Epithelial cell of proximal tubule (primary cell): ENCODE results near the gene PIM3. TPM values are rescaled to one million over a fixed set of nuclear protein-coding genes. Genes with fewer than 3 reads are reported as not detected.
A peak's percentile ranks its signal among the peaks of the same experiment; 100 is the strongest.

Experiments used
- DNase-seq: peaks from one replicate; pipeline ENCODE4 v3.0.0-alpha.2; 2011; ENCODE audit warnings: low read depth
- H3K4me3 ChIP-seq: 2 replicates; pipeline ENCODE4 v1.5.1; 2011; ENCODE audit warnings: low read depth, mild to moderate bottlenecking, low read length
- CTCF ChIP-seq: conservative IDR thresholded peaks from 2 replicates; pipeline ENCODE4 v1.5.1; 2012; ENCODE audit warnings: low read depth, mild to moderate bottlenecking, low read length
- total RNA-seq: library from RNA; depleted of rRNA; stranded (reverse); fragments of >200 nt; gene quantifications from 2 replicates; pipeline ENCODE4 v1.2.3, GENCODE V29; 2015

The PIM3 gene
- total RNA-seq, 1 donor from 2014 or later = 37.5 TPM

DNA sequence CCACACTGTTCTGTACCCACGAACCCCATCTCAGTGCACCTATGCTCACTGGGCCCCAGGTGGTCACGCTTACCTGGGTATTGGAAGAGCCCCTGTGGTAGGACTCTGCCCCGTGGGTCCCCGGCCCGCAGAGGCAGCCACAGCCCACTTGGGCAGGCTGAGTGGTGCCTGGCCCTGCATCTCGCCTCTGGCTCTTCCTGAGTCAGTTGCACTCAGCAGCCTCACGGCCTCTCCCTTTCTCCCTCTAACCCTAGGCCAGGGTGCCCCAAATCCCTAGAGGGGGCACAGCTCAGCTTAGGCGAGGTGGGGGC is 32.4 kb upstream of the PIM3 start:
- no peak for TF ChIP-seq CTCF

DNA sequence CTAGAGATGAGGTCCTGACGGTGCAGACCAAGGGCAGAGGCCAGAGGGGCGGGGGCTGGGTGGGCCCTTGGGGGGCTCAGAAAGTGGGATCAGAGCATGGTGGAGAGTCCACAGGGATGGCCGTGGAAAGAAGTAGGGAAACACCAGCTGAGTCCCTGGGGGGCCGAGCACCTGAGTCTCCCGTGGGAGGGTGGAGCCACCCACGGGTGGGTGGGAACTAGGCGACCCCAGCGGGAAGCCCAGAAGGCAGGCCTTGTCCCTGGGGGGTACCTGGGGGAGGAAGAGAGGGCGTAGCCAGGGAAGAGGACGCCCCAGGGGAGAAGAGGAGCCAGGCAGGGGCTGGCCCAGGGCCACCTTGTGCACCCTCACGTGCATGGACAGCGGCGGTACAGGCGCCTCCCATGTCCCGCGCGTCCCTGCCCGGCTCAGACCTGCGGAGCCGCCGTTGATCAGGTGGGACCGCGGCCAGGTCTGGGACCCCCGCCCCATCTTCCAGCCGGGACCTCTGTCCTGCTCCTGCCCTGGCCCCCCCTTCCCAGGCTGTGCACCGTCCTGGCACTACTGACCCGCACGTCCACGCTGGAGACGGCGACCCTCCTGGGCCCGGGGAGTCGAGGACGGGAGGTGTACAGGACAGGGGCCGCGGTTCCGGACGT is 31.9 kb upstream of the PIM3 start:
- no peak for TF ChIP-seq CTCF
- DNase-seq = no peak
- no peak overlapping the region for H3K4me3 ChIP-seq

More for the DNA sequence above, 32.4 kb upstream of the PIM3 start:
- no peak overlapping the region for H3K4me3 ChIP-seq
- no peak for DNase-seq

GRCh38 chr22:49929211-49929979 is 31.2 kb upstream of the PIM3 start:
- peak; percentile 54 for TF ChIP-seq CTCF
- no peak for DNase-seq
- no peak overlapping the region for H3K4me3 ChIP-seq

GRCh38 chr22:49929994-49930575 is 30.5 kb upstream of the PIM3 start:
- H3K4me3 ChIP-seq = no peak overlapping the region
- DNase-seq = no peak
- no peak for TF ChIP-seq CTCF

DNA sequence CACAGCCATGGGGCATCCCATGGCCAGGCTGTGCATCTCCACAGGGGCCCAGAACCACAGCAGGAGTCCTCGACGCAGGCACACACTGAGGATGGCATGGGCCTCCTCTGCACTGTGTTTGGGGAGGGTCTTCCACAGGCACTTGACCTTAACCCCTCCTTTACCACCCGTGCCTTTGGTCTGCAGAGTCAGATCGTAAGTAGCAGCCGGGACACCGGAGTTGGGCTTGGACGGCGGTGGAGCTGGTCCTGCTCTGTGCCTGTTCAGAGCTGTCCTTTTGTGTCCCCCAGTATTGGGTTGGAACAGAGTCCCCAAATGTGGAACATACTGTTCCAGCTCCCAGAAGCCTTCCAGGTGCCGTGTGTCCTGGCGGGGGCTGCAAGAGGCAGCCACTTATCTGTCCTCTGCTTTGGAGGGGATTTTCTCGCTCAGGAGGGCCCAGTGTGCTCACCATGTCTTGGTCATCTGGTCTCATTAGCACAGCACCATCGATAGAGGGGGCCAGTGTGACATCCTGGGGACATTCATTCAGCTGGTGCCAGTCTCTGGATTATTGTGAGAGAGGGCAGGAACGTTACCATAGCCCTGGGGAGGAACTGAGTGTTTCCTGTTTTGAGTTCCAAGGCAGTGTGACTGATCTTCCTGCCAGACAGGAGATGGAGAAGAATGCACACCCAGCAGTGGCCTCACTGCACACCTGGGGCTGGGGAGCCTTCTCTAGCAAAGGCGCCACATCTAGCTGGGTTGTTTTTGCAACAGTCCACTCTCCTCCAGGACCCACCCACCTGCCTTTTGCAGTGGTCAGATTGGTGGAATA is 29.8 kb upstream of the PIM3 start:
- no peak overlapping the region for H3K4me3 ChIP-seq
- DNase-seq = no peak
- peak; percentile 67 for TF ChIP-seq CTCF

- peak overlapping the region; percentile 56 for H3K4me3 ChIP-seq
- DNase-seq = no peak
- no peak for TF ChIP-seq CTCF
Observed at GRCh38 chr22:49933236-49934159, 27.1 kb upstream of the PIM3 start.
